Measurements from ENCODE around the gene RAD51D.
"Not testable (repeated sequence)": the region's sequence is repeated elsewhere in the genome, so short reads cannot be mapped to it uniquely, and the experiment has no call there.

RAD51D gene

DNA sequence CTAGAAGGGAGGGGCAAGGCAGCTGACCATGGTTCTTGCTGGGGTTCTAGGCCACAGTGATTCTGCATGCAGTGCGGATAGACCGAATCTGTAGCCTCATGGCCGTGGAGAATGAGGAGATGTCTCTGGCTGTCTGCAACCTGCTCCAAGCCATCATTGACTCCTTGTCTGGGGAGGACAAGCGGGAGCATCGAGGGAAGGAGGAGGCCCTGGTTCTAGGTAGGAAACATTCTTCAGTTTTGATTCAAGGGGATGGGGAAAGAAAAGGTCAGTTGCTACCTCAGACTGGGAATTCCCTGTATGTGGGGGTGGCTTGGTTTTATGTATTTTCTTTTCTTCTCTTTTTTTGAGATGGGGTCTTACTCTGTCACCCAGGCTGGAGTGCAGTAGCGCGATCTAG is 35.6 kb upstream of the RAD51D start (continued):
- no peak for TF ChIP-seq SCRT1 (tag by site-specific recombination; IDR thresholded peaks at IDR 0.05; ENCODE audit: borderline replicate concordance)

DNA sequence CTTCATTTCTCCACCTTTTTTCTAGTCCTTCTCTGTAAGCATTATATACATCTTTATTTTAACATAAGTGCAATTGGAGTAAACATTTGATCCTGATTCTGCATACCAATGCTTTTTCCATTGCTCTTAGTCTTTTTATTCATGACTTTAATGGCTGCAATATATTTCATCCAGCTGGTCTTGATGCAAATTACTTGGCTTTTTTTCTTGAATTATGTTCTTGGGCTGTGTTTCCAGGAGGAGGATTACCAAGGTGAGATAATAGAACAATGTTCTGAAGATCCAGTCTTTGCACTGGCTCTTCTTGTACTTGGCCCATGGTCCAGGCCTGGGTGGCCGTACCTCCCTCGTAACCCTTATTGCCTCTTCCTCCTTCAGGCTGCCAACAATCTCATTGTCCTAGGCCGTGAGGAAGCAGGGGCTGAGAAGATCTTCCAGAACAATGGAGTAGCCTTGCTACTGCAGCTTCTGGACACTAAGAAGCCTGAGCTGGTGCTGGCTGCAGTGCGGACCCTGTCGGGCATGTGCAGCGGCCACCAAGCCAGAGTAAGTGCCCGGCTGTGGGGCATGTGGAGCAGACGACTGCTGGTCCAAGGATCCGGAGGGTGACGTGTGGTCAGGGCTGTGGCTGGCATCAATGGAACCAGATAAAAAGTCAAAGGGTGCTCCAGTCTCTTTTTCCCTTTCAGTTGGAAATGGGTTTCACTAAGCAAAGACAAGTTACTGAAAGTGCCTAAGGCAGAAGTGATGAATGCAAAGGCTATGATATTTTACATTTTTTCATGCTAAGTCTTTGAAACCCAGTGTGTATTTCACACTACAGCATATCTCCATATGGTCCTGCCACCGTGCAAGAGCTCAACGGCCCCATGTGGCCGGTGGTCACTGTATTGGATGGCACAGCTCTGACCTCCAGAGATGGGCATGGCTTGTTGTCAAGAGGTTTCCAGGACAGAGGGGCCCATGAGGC is 34.8 kb upstream of the RAD51D start:
- ChIA-PET POLR2A (no interaction called here), CTCF (interaction anchor here (0.6 to 0.9 kb wide), 2 partner anchors 13 to 611 kb away, joined by 3 read pairs; partner anchors contain the start of gene NLE1)
- TF ChIP-seq, protein P1, sequence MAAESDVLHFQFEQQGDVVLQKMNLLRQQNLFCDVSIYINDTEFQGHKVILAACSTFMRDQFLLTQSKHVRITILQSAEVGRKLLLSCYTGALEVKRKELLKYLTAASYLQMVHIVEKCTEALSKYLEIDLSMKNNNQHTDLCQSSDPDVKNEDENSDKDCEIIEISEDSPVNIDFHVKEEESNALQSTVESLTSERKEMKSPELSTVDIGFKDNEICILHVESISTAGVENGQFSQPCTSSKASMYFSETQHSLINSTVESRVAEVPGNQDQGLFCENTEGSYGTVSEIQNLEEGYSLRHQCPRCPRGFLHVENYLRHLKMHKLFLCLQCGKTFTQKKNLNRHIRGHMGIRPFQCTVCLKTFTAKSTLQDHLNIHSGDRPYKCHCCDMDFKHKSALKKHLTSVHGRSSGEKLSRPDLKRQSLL (tag by site-specific recombination; IDR thresholded peaks at IDR 0.05) = no peak
- no peak for TF ChIP-seq ZNF433 (tag by site-specific recombination; IDR thresholded peaks at IDR 0.05; ENCODE audit: low read depth)
- TF ChIP-seq, protein P2, sequence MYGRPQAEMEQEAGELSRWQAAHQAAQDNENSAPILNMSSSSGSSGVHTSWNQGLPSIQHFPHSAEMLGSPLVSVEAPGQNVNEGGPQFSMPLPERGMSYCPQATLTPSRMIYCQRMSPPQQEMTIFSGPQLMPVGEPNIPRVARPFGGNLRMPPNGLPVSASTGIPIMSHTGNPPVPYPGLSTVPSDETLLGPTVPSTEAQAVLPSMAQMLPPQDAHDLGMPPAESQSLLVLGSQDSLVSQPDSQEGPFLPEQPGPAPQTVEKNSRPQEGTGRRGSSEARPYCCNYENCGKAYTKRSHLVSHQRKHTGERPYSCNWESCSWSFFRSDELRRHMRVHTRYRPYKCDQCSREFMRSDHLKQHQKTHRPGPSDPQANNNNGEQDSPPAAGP (tag by site-specific recombination; IDR thresholded peaks at IDR 0.05) = no peak
- TF ChIP-seq, protein P3, sequence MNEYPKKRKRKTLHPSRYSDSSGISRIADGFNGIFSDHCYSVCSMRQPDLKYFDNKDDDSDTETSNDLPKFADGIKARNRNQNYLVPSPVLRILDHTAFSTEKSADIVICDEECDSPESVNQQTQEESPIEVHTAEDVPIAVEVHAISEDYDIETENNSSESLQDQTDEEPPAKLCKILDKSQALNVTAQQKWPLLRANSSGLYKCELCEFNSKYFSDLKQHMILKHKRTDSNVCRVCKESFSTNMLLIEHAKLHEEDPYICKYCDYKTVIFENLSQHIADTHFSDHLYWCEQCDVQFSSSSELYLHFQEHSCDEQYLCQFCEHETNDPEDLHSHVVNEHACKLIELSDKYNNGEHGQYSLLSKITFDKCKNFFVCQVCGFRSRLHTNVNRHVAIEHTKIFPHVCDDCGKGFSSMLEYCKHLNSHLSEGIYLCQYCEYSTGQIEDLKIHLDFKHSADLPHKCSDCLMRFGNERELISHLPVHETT (tag by site-specific recombination; IDR thresholded peaks at IDR 0.05) = no peak
- TF ChIP-seq, protein P4, sequence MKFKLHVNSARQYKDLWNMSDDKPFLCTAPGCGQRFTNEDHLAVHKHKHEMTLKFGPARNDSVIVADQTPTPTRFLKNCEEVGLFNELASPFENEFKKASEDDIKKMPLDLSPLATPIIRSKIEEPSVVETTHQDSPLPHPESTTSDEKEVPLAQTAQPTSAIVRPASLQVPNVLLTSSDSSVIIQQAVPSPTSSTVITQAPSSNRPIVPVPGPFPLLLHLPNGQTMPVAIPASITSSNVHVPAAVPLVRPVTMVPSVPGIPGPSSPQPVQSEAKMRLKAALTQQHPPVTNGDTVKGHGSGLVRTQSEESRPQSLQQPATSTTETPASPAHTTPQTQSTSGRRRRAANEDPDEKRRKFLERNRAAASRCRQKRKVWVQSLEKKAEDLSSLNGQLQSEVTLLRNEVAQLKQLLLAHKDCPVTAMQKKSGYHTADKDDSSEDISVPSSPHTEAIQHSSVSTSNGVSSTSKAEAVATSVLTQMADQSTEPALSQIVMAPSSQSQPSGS (tag by site-specific recombination; IDR thresholded peaks at IDR 0.05; ENCODE audit: low read depth) = no peak
- no peak for TF ChIP-seq GLIS1 (tag by site-specific recombination; IDR thresholded peaks at IDR 0.05)
- no peaks in the 10 kb centered on the region for H3K9me3 ChIP-seq (ENCODE audit: control insufficient read depth, insufficient read depth, low read depth, low read length)
- no peaks in the 10 kb centered on the region for H3K4me1 ChIP-seq (ENCODE audit: control insufficient read depth, insufficient read depth, low read length)
- H3K36me3 ChIP-seq (ENCODE audit: control insufficient read depth in 2 of 2, insufficient read depth in 1 of 2, low read length in 2 of 2) = no peaks in the 10 kb centered on the region
- no peak overlapping the region for H3K27ac ChIP-seq (ENCODE audit: extremely low read depth, low read depth, low read length)
- no peak overlapping the region for H3K4me3 ChIP-seq (ENCODE audit: low read depth, low read length)

DNA sequence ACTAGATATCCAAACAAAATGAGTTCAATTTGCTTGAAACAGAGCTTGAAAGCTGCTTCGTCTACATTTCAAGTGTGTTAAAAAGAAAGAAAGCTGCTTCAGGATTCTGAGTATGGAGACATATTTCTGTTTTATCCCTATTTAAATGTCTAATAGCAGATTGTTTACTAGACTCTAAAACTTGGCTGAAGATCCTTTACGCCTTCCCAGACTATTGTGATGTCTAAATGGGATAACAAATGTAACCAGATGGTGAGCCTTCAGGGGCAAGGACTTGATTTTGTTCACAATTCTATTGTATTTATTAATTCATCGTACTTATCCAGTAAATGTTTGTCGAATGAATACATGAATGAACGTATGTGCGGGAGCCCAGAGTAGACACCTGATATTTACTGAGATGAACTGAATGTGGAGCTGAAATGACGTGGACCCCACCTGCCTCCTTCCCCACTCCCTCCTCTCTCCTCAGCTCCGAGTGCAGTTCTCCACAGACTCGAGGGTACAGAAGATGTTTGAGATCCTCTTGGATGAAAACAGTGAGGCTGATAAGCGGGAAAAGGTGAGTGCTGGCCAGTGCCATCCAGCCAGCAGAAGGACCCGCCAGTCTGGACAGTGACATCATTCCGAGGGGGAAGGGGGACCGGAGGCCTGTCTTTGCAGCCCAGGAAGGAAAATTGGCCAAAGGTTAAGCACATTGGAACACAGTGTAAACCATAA is 32.9 kb upstream of the RAD51D start:
- Histone ChIP-seq H3K4me3 (ENCODE audit: low read depth, low read length) (no peak overlapping the region), H3K9me3 (ENCODE audit: control insufficient read depth, insufficient read depth, low read depth, low read length) (no peaks in the 10 kb centered on the region), H3K36me3 (ENCODE audit: control insufficient read depth in 2 of 2, insufficient read depth in 1 of 2, low read length in 2 of 2) (no peaks in the 10 kb centered on the region), H3K4me1 (ENCODE audit: control insufficient read depth, insufficient read depth, low read length) (no peaks in the 10 kb centered on the region), H3K27ac (ENCODE audit: extremely low read depth, low read depth, low read length) (no peak overlapping the region)
- TF ChIP-seq ZNF423 (tag by site-specific recombination; IDR thresholded peaks at IDR 0.05) = no peak
- ChIA-PET CTCF (no interaction called here), POLR2A (no interaction called here)

DNA sequence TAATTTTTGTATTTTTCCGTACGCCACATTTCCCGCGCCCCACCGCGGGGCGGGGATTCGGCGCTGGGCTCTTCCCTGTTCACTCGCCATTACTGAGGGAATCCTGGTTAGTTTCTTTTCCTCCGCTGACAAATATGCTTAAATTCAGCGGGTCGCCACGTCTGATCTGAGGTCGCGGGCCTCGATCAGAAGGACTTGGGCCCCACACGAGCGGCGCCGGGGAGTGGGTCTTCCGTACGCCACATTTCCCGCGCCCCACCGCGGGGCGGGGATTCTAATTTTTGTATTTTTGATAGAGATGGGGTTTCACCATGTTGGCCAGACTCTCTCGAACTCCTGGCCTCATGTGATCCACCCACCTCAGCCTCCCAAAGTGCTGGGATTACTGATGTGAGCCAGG is 31.4 kb upstream of the RAD51D start:
- H3K4me1 ChIP-seq (ENCODE audit: control insufficient read depth, insufficient read depth, low read length); POLR2A ChIA-PET; H3K9me3 ChIP-seq (ENCODE audit: control insufficient read depth, insufficient read depth, low read depth, low read length); H3K27ac ChIP-seq (ENCODE audit: extremely low read depth, low read depth, low read length); H3K4me3 ChIP-seq (ENCODE audit: low read depth, low read length); H3K36me3 ChIP-seq (ENCODE audit: control insufficient read depth in 2 of 2, insufficient read depth in 1 of 2, low read length in 2 of 2): not testable (repeated sequence)
- CTCF ChIA-PET = interaction anchor here (0.6 kb wide), 2 partner anchors 386 to 824 kb away, joined by 3 to 9 read pairs; partner anchors contain the start of gene SLFN12L
